ENCODE results near the gene TMTC1. TPM values are rescaled to one million over a fixed set of nuclear protein-coding genes. Genes with fewer than 3 reads are reported as not detected.

The TMTC1 gene
- total RNA-seq, 4 donors from 2014 or later = 16.6 to 47.8 (median 25.6) TPM

- intact Hi-C loops (cut with DNase I) = no loop called here
- Histone ChIP-seq H3K27ac (no peak overlapping the region), H3K4me3 (replicated peaks in 1 of 3) (no peak overlapping the region), H3K27me3 (no peaks in the 10 kb centered on the region), H3K4me1 (no peaks in the 10 kb centered on the region), H3K9me3 (no peaks in the 10 kb centered on the region), H3K36me3 (no peaks in the 10 kb centered on the region)
- no peak for DNase-seq
- TF ChIP-seq POLR2A (IDR thresholded peaks at IDR 0.05) (no peak), CTCF (IDR thresholded peaks at IDR 0.05) (no peak)
- 89 to 93% methylated on average over 6 of the region's 6 CpGs for whole genome bisulfite sequencing, 2 donors
These were observed 290.9 kb downstream of the TMTC1 start for GRCh38 chr12:29492891-29493290.

GRCh38 chr12:29486972-29487371, 296.8 kb downstream of the TMTC1 start:
- Histone ChIP-seq H3K36me3 (no peaks in the 10 kb centered on the region), H3K9me3 (no peaks in the 10 kb centered on the region), H3K4me1 (no peaks in the 10 kb centered on the region), H3K4me3 (replicated peaks in 1 of 3) (no peak overlapping the region), H3K27ac (no peak overlapping the region), H3K27me3 (no peaks in the 10 kb centered on the region)
- intact Hi-C loops (cut with DNase I) = no loop called here
- DNase-seq = peak; percentile 11 to 15
- WGBS, 2 donors = 58 to 71% methylated on average over 2 of the region's 2 CpGs
- TF ChIP-seq CTCF (IDR thresholded peaks at IDR 0.05) (no peak), POLR2A (IDR thresholded peaks at IDR 0.05) (no peak)

GRCh38 chr12:29463198-29463597, 320.5 kb downstream of the TMTC1 start:
- no peak for TF ChIP-seq CTCF (IDR thresholded peaks at IDR 0.05)
- no peak for TF ChIP-seq POLR2A (IDR thresholded peaks at IDR 0.05)
- Histone ChIP-seq H3K9me3 (no peaks in the 10 kb centered on the region), H3K4me3 (replicated peaks in 1 of 3) (no peak overlapping the region), H3K27ac (no peak overlapping the region), H3K27me3 (no peaks in the 10 kb centered on the region), H3K4me1 (no peaks in the 10 kb centered on the region), H3K36me3 (no peaks in the 10 kb centered on the region)
- 72 to 82% methylated on average over 4 of the region's 4 CpGs for WGBS, 2 donors
- no peak for DNase-seq
- intact Hi-C loops (cut with DNase I) = no loop called here

- intact Hi-C loops (cut with DNase I) = no loop called here
- no peak for TF ChIP-seq POLR2A (IDR thresholded peaks at IDR 0.05)
- no peak for TF ChIP-seq CTCF (IDR thresholded peaks at IDR 0.05)
- H3K9me3 ChIP-seq = no peaks in the 10 kb centered on the region
- no peak for DNase-seq
- no peak overlapping the region for H3K4me3 ChIP-seq (replicated peaks in 1 of 3)
- H3K4me1 ChIP-seq = no peaks in the 10 kb centered on the region
- H3K27me3 ChIP-seq = no peaks in the 10 kb centered on the region
- H3K27ac ChIP-seq = no peak overlapping the region
- H3K36me3 ChIP-seq = no peaks in the 10 kb centered on the region
- 76 to 77% methylated on average over 2 of the region's 2 CpGs for WGBS, 2 donors
These were observed 323.7 kb downstream of the TMTC1 start for GRCh38 chr12:29460082-29460481.

GRCh38 chr12:29455087-29455486, 328.7 kb downstream of the TMTC1 start:
- H3K4me1 ChIP-seq = no peaks in the 10 kb centered on the region
- TF ChIP-seq CTCF (IDR thresholded peaks at IDR 0.05) = no peak
- TF ChIP-seq POLR2A (IDR thresholded peaks at IDR 0.05) = no peak
- H3K4me3 ChIP-seq (replicated peaks in 1 of 3) = no peak overlapping the region
- no peaks in the 10 kb centered on the region for H3K27me3 ChIP-seq
- intact Hi-C loops (cut with DNase I) = no loop called here
- DNase-seq = no peak
- H3K27ac ChIP-seq = no peak overlapping the region
- H3K36me3 ChIP-seq = no peaks in the 10 kb centered on the region
- no peaks in the 10 kb centered on the region for H3K9me3 ChIP-seq
- 58 to 82% methylated on average over 1 of the region's 1 CpG for WGBS, 2 donors
